Gastroesophageal sphincter (tissue), 4 donors: ENCODE results near the gene RPS6KB1. TPM values are rescaled to one million over a fixed set of nuclear protein-coding genes. Genes with fewer than 3 reads are reported as not detected.

Source experiments
- ATAC-seq: fragments of 150-250 bp; one replicate; pipeline ENCODE4 v1.9.1; 2016; ENCODE audit warnings: mild to moderate bottlenecking, moderate library complexity
- H3K27ac ChIP-seq, 4 donors: fragments of 200-600 bp; sonication (generic) in 3 of 4; 1 replicate in 3 of 4; 2 replicates in 1 of 4; pipeline ENCODE4 v1.5.1; 2016 to 2019
- H3K27me3 ChIP-seq: fragments of 200-600 bp; sonication (generic); one replicate; pipeline ENCODE4 v1.5.1; 2019
- H3K36me3 ChIP-seq, 2 donors: fragments of 200-600 bp; sonication (generic); one replicate each; pipeline ENCODE4 v1.5.1; 2019; ENCODE audit warnings: control low read depth in 1 of 2
- H3K4me1 ChIP-seq, 3 donors: fragments of 200-600 bp; sonication (generic); 1 replicate in 2 of 3; 2 replicates in 1 of 3; pipeline ENCODE4 v1.5.1; 2016 to 2019; ENCODE audit warnings: control low read depth in 2 of 3
- H3K4me3 ChIP-seq, 2 donors: fragments of 200-600 bp; sonication (generic); one replicate each; pipeline ENCODE4 v1.5.1; 2019; ENCODE audit warnings: mild to moderate bottlenecking in 1 of 2, moderate library complexity in 1 of 2
- H3K9me3 ChIP-seq, 3 donors: fragments of 200-600 bp; sonication (generic); one replicate each; pipeline ENCODE4 v1.5.1; 2017 to 2019; ENCODE audit warnings: control low read depth in 2 of 3
- CTCF ChIP-seq, 4 experiments: fragments of 200-600 bp in 2 of 4; fragments of 450-650 bp in 2 of 4; sonication (generic) in 1 of 4; IDR thresholded peaks; one replicate each; pipeline ENCODE4 v1.5.1; 2017 to 2019; ENCODE audit warnings: antibody characterized with exemption in 4 of 4, mild to moderate bottlenecking in 2 of 4, moderate library complexity in 2 of 4
- EP300 ChIP-seq: sonication (generic); formaldehyde crosslinking; IDR thresholded peaks from one replicate; pipeline ENCODE4 v1.6.1; 2017; ENCODE audit warnings: antibody characterized with exemption, mild to moderate bottlenecking
- POLR2A ChIP-seq, 2 donors: fragments of 450-650 bp; IDR thresholded peaks; one replicate each; pipeline ENCODE4 v1.6.1; 2017; ENCODE audit warnings: antibody characterized with exemption in 2 of 2, mild to moderate bottlenecking in 2 of 2, moderate library complexity in 1 of 2
- POLR2AphosphoS5 ChIP-seq: sonication (generic); formaldehyde crosslinking; IDR thresholded peaks from one replicate; pipeline ENCODE4 v1.6.1; 2017; ENCODE audit warnings: antibody characterized with exemption
- WGBS, 2 donors: methylation state at CpG; one replicate each; pipeline ENCODE4 v1.1.5; 2018; ENCODE audit warnings: low coverage in 1 of 2; 5-methylcytosine and 5-hydroxymethylcytosine counted together
- total RNA-seq, 4 donors: library from RNA; depleted of rRNA; stranded (reverse); fragments of >200 nt; gene quantifications; one replicate each; pipeline ENCODE4 v1.1.0, GENCODE V29; 2016

RPS6KB1 gene
- total RNA-seq, 4 donors from 2014 or later = 19.2 to 36.3 (median 27.6) TPM

GRCh38 chr17:59890720-59891119 is 2.2 kb upstream of the RPS6KB1 start:
- TF ChIP-seq POLR2AphosphoS5 (no peak), CTCF (IDR thresholded peaks at IDR 0.05) (no peak), EP300 (no peak), POLR2A (IDR thresholded peaks at IDR 0.05) (no peak)
- WGBS, 2 donors = 92 to 94% methylated on average over 2 of the region's 2 CpGs
- H3K27me3 ChIP-seq = no peaks in the 10 kb centered on the region
- H3K4me1 ChIP-seq = peaks cover 0 to 44% (median 3%) of the 10 kb centered on the region in 3 donors
- H3K4me3 ChIP-seq = no peak overlapping the region
- no peak for ATAC-seq
- no peak overlapping the region for H3K27ac ChIP-seq
- H3K9me3 ChIP-seq = no peaks in the 10 kb centered on the region
- H3K36me3 ChIP-seq = peaks cover 0 to 41% of the 10 kb centered on the region in 2 donors

- H3K4me1 ChIP-seq = peaks cover 0 to 51% (median 3%) of the 10 kb centered on the region in 3 donors
- H3K9me3 ChIP-seq = no peaks in the 10 kb centered on the region
- 6 to 12% methylated on average over 16 to 25 of the region's 25 CpGs for WGBS, 2 donors
- H3K27me3 ChIP-seq = no peaks in the 10 kb centered on the region
- H3K27ac ChIP-seq = peak overlapping the region; percentile 53 to 98 (median 93)
- peak overlapping the region; percentile 74 to 99 for H3K4me3 ChIP-seq
- H3K36me3 ChIP-seq = peaks cover 0 to 34% of the 10 kb centered on the region in 2 donors
- no peak for TF ChIP-seq POLR2AphosphoS5
- TF ChIP-seq EP300 = no peak
- TF ChIP-seq CTCF (IDR thresholded peaks at IDR 0.05) = peak in 1 of 4 experiments; percentile 20
- ATAC-seq = peak; percentile 73
Observed at GRCh38 chr17:59892251-59892923, 534 bp upstream of the RPS6KB1 start.

- 0% methylated on average over 3 to 8 of the region's 11 CpGs for WGBS, 2 donors
- Histone ChIP-seq H3K9me3 (no peaks in the 10 kb centered on the region), H3K4me1 (peaks cover 0 to 63% (median 3%) of the 10 kb centered on the region in 3 donors), H3K27ac (peak overlapping the region; percentile 80 to 98 (median 93)), H3K27me3 (no peaks in the 10 kb centered on the region), H3K4me3 (peak overlapping the region; percentile 74 to 99), H3K36me3 (peaks cover 0 to 21% of the 10 kb centered on the region in 2 donors)
- no peak for ATAC-seq
- no peak for TF ChIP-seq POLR2A (IDR thresholded peaks at IDR 0.05)
- no peak for TF ChIP-seq CTCF (IDR thresholded peaks at IDR 0.05)
- TF ChIP-seq POLR2AphosphoS5 = no peak
- no peak for TF ChIP-seq EP300
Observed at GRCh38 chr17:59893676-59894100, 767 bp downstream of the RPS6KB1 start.

- no peak overlapping the region for H3K27ac ChIP-seq
- no peak for TF ChIP-seq EP300
- no peak for TF ChIP-seq POLR2AphosphoS5
- no peak for TF ChIP-seq CTCF (IDR thresholded peaks at IDR 0.05)
- no peaks in the 10 kb centered on the region for H3K27me3 ChIP-seq
- WGBS, 2 donors = 78% methylated on average over 4 of the region's 4 CpGs
- H3K4me3 ChIP-seq = no peak overlapping the region
- peaks cover 0 to 14% of the 10 kb centered on the region in 2 donors for H3K36me3 ChIP-seq
- no peaks in the 10 kb centered on the region for H3K9me3 ChIP-seq
- peaks cover 0 to 46% (median 0%) of the 10 kb centered on the region in 3 donors for H3K4me1 ChIP-seq
- ATAC-seq = no peak
Observed at GRCh38 chr17:59897090-59897489, 4.2 kb downstream of the RPS6KB1 start.

GRCh38 chr17:59899099-59899498 is 6.2 kb downstream of the RPS6KB1 start:
- no peak overlapping the region for H3K27ac ChIP-seq

More at GRCh38 chr17:59899099-59899498, 6.2 kb downstream of the RPS6KB1 start:
- no peak for ATAC-seq
- peaks cover 0 to 14% of the 10 kb centered on the region in 2 donors for H3K36me3 ChIP-seq
- TF ChIP-seq EP300 = no peak
- peak in 1 of 4 experiments; percentile 40 for TF ChIP-seq CTCF (IDR thresholded peaks at IDR 0.05)
- H3K4me3 ChIP-seq = no peak overlapping the region
- no peaks in the 10 kb centered on the region for H3K27me3 ChIP-seq
- WGBS, 2 donors = 83 to 91% methylated on average over 4 to 5 of the region's 5 CpGs
- peaks cover 0 to 39% (median 0%) of the 10 kb centered on the region in 3 donors for H3K4me1 ChIP-seq
- no peaks in the 10 kb centered on the region for H3K9me3 ChIP-seq
